ENCODE results near the gene FN3K. TPM values are rescaled to one million over a fixed set of nuclear protein-coding genes. Genes with fewer than 3 reads are reported as not detected.
A peak's percentile ranks its signal among the peaks of the same experiment; 100 is the strongest.

Gene FN3K
- total RNA-seq = 8.1 TPM

GRCh38 chr17:82734987-82735866 lies at the start of gene FN3K:
TSS of gene FN3K (plus strand) at chr17:82735615. CDS start at chr17:82735637, 22 bp downstream.
- no peak for DNase-seq

GRCh38 chr17:82686366-82687324 lies 48.8 kb upstream of the FN3K start:
- DNase-seq = no peak

- no peak for DNase-seq
Measured at GRCh38 chr17:82687375-82687861, 48.0 kb upstream of the FN3K start.

- no peak for DNase-seq
Measured at GRCh38 chr17:82687871-82688270, 47.5 kb upstream of the FN3K start.

- DNase-seq = no peak
Measured at GRCh38 chr17:82689077-82689476, 46.3 kb upstream of the FN3K start.

- no peak for DNase-seq
Measured at GRCh38 chr17:82690786-82691489, 44.5 kb upstream of the FN3K start.

GRCh38 chr17:82691714-82692113 lies 43.7 kb upstream of the FN3K start:
- DNase-seq = no peak

- DNase-seq = no peak
Measured at GRCh38 chr17:82692268-82692667, 43.1 kb upstream of the FN3K start.

GRCh38 chr17:82693168-82693867 lies 42.1 kb upstream of the FN3K start:
- no peak for DNase-seq

GRCh38 chr17:82694647-82695046 lies 40.8 kb upstream of the FN3K start:
- DNase-seq = no peak

GRCh38 chr17:82696259-82696658 lies 39.2 kb upstream of the FN3K start:
- DNase-seq = no peak

GRCh38 chr17:82696916-82697807 lies 38.3 kb upstream of the FN3K start:
- no peak for DNase-seq

- DNase-seq = no peak
Measured at GRCh38 chr17:82697808-82698064, 37.7 kb upstream of the FN3K start.

- peak; percentile 96 for DNase-seq
Measured at GRCh38 chr17:82698065-82698973, 37.1 kb upstream of the FN3K start, which contains the start of gene RAB40B. TSS of gene RAB40B (minus strand) at chr17:82698698. CDS start at chr17:82698596, 102 bp downstream.

GRCh38 chr17:82698974-82699442 lies 36.4 kb upstream of the FN3K start:
- DNase-seq = no peak

GRCh38 chr17:82699551-82699950 lies 35.9 kb upstream of the FN3K start:
- DNase-seq = no peak

- DNase-seq = no peak
Measured at GRCh38 chr17:82702231-82702927, 33.0 kb upstream of the FN3K start.

GRCh38 chr17:82703036-82703745 lies 32.2 kb upstream of the FN3K start:
- no peak for DNase-seq
